ENCODE measurements around the gene ALDH1A2. TPM values are rescaled to one million over a fixed set of nuclear protein-coding genes. Genes with fewer than 3 reads are reported as not detected.
"Not testable (repeated sequence)": the region's sequence is repeated elsewhere in the genome, so short reads cannot be mapped to it uniquely, and the experiment has no call there.

ALDH1A2 gene
- total and polyA plus RNA-seq, 12 donors: 1.8 to 277 (median 8.3) TPM

DNA sequence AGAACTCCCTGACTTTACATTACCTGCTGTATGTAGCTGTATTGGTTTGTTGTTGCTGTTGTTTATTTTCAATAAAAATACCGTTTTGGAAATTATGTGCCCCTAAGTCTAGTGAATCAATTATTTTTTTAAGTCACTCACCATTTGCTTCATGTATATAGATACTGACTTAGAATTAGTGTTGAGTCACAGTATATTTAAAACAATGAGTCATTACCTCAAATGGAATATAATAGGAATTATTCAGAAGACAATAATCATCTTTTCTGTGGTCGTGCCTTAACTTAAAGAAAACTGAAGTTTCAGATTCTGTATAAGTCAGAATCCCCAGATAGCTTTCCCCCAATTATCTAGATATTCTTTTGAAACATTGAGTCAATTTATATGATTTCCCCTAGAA is 21.0 kb upstream of the ALDH1A2 start:
- Histone ChIP-seq H3K9me3 (replicated peaks in 1 of 3) (peaks cover 0 to 2% (median 0%) of the 10 kb centered on the region in 3 donors), H3K27ac (no peak overlapping the region), H3K36me3 (replicated peaks in 1 of 2) (no peaks in the 10 kb centered on the region), H3K27me3 (peaks cover 3% of the 10 kb centered on the region), H3K4me1 (replicated peaks in 1 of 2) (no peaks in the 10 kb centered on the region), H3K4me3 (no peak overlapping the region)
- 57 to 69% (median 64%) methylated on average over 2 of the region's 2 CpGs for WGBS, 4 donors
- no peak for DNase-seq
- TF ChIP-seq POLR2A (IDR thresholded peaks at IDR 0.05) (no peak), CTCF (IDR thresholded peaks at IDR 0.05) (no peak)
- intact Hi-C loops (cut with DNase I): no loop called here

GRCh38 chr15:58083526-58083925 is 18.0 kb upstream of the ALDH1A2 start:
- no peaks in the 10 kb centered on the region for H3K4me1 ChIP-seq (replicated peaks in 1 of 2)
- no peak overlapping the region for H3K4me3 ChIP-seq
- H3K27ac ChIP-seq: no peak overlapping the region
- intact Hi-C loops (cut with DNase I): no loop called here
- peaks cover 3% of the 10 kb centered on the region for H3K27me3 ChIP-seq
- DNase-seq: no peak
- H3K9me3 ChIP-seq (replicated peaks in 1 of 3): no peaks in the 10 kb centered on the region
- TF ChIP-seq CTCF (IDR thresholded peaks at IDR 0.05) (no peak), POLR2A (IDR thresholded peaks at IDR 0.05) (no peak)
- H3K36me3 ChIP-seq (replicated peaks in 1 of 2): no peaks in the 10 kb centered on the region

DNA sequence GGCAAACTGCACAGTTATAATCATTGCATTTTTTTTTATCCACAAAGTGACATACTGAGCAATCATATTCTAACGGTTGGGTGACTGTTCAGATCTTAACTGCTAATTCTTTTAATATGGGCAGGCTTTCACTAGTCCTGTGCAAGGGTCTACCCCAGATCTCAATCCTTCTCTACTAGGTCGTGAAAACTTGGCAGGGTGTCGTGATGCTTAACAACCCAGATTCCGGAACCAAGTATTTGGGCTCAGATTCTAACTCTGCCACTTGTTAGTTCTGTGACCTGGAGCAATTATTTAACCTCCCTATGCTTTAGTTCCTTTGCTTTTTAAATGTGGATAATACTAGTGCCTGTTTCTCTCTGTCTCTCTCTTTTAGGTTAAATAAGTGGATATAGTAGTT is 16.4 kb upstream of the ALDH1A2 start:
- H3K4me1 ChIP-seq (replicated peaks in 1 of 2): no peaks in the 10 kb centered on the region
- WGBS, 4 donors: 71 to 78% (median 75%) methylated on average over 4 of the region's 4 CpGs
- intact Hi-C loops (cut with DNase I): no loop called here

DNA sequence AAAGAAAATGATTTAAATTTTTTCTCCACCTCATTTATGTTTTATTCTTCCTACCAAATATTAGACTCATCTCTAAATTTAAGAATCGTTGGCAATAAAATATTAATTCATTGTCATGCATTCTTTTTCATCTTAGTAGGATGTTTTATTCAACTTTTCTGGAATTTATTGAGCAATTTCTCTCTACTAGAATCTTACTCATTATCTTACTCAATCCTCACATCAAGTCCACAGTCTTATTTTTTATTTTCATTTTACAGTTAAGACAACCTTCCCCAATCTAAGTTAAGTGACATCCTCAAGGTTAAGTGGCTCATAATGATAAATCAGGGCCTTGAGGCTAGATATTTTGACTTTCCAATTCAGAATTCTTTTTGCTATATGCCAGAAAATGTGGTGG is 15.9 kb upstream of the ALDH1A2 start:
- DNase-seq: no peak
- H3K36me3 ChIP-seq (replicated peaks in 1 of 2): no peaks in the 10 kb centered on the region
- no peaks in the 10 kb centered on the region for H3K27me3 ChIP-seq
- intact Hi-C loops (cut with DNase I): no loop called here
- no peak overlapping the region for H3K27ac ChIP-seq
- no peaks in the 10 kb centered on the region for H3K4me1 ChIP-seq (replicated peaks in 1 of 2)
- H3K9me3 ChIP-seq (replicated peaks in 1 of 3): no peaks in the 10 kb centered on the region
- H3K4me3 ChIP-seq: no peak overlapping the region
- no peak for TF ChIP-seq CTCF (IDR thresholded peaks at IDR 0.05)
- TF ChIP-seq POLR2A (IDR thresholded peaks at IDR 0.05): no peak
- WGBS, 4 donors: 35 to 63% (median 51%) methylated on average over 1 of the region's 1 CpG

More for the DNA sequence above, 16.4 kb upstream of the ALDH1A2 start:
- DNase-seq: no peak
- H3K27ac ChIP-seq: no peak overlapping the region
- no peak overlapping the region for H3K4me3 ChIP-seq
- peaks cover 3% of the 10 kb centered on the region for H3K27me3 ChIP-seq
- TF ChIP-seq POLR2A (IDR thresholded peaks at IDR 0.05): no peak
- no peak for TF ChIP-seq CTCF (IDR thresholded peaks at IDR 0.05)
- H3K9me3 ChIP-seq (replicated peaks in 1 of 3): no peaks in the 10 kb centered on the region
- H3K36me3 ChIP-seq (replicated peaks in 1 of 2): no peaks in the 10 kb centered on the region

DNA sequence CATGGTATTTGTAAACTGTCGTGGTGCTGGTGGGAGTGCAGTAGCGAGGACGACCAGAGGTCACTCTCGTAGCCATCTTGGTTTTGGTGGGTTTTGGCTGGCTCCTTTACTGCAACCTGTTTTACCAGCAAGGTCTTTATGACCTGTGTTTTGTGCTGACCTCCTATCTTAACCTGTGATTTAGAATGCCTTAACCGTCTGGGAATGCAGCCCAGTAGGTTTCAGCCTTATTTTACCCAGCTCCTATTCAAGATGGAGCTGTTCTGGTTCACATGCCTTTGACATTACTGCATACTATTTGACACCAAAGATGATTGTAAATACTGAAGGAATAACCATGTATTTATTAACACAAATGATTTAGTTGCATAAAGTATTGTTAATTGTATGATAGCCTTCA is 15.4 kb upstream of the ALDH1A2 start:
- H3K4me3 ChIP-seq; H3K27me3 ChIP-seq; H3K9me3 ChIP-seq (replicated peaks in 1 of 3); H3K36me3 ChIP-seq (replicated peaks in 1 of 2); H3K27ac ChIP-seq; H3K4me1 ChIP-seq (replicated peaks in 1 of 2); DNase-seq; intact Hi-C loops (cut with DNase I): not testable (repeated sequence)
- WGBS, 4 donors: 85 to 94% (median 89%) methylated on average over 5 of the region's 5 CpGs

Measured in adrenal gland (tissue), 12 donors.